Fibroblast of mammary gland (primary cell): Measurements from ENCODE around the gene LRPPRC.

Experiments
- DNase-seq: peaks from one replicate; pipeline ENCODE4 v3.0.0-alpha.2; 2010; ENCODE audit warnings: low read depth
- H3K4me3 ChIP-seq: 2 replicates; pipeline ENCODE4 v1.5.1; 2011; ENCODE audit warnings: low read depth, mild to moderate bottlenecking, low read length, moderate library complexity; ENCODE audit not compliant: control insufficient read depth
- TF ChIP-seq, protein P1 (sequence below): conservative IDR thresholded peaks from 2 replicates; pipeline ENCODE4 v1.5.1; 2011; ENCODE audit warnings: low read depth, low read length, inconsistent platforms; ENCODE audit not compliant: control insufficient read depth, insufficient read depth

The LRPPRC gene

DNA sequence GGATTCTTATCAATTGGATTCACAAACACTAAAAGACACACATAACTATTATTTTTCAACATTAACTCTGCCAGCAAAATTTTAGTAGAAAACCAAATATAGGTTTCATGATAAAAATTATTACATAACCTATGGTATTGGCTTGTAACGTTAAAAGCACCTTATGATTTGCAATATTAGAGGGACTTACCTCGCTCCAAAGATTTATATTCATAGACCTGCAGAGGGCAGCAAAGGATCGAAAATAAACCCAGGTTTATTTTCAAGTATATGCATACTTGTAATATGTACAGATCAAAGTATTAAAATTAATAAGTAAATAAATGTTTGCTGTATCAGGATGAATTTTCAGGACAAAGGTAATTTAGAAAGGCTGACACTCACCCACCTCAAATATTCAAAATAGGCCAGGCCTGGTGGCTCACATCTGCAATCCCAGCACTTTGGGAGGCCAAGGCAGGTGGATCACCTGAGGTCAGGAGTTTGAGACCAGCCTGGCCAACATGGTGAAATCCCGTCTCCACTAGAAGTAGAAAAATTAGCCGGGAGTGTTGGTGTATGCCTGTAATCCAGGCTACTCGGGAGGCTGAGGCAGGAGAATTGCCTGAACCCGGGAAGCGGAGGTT lies 45.3 kb downstream of the LRPPRC start:
- TF ChIP-seq, protein P1, sequence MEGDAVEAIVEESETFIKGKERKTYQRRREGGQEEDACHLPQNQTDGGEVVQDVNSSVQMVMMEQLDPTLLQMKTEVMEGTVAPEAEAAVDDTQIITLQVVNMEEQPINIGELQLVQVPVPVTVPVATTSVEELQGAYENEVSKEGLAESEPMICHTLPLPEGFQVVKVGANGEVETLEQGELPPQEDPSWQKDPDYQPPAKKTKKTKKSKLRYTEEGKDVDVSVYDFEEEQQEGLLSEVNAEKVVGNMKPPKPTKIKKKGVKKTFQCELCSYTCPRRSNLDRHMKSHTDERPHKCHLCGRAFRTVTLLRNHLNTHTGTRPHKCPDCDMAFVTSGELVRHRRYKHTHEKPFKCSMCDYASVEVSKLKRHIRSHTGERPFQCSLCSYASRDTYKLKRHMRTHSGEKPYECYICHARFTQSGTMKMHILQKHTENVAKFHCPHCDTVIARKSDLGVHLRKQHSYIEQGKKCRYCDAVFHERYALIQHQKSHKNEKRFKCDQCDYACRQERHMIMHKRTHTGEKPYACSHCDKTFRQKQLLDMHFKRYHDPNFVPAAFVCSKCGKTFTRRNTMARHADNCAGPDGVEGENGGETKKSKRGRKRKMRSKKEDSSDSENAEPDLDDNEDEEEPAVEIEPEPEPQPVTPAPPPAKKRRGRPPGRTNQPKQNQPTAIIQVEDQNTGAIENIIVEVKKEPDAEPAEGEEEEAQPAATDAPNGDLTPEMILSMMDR: peak; percentile 33
- DNase-seq: peak; percentile 44
- H3K4me3 ChIP-seq: no peak overlapping the region

DNA sequence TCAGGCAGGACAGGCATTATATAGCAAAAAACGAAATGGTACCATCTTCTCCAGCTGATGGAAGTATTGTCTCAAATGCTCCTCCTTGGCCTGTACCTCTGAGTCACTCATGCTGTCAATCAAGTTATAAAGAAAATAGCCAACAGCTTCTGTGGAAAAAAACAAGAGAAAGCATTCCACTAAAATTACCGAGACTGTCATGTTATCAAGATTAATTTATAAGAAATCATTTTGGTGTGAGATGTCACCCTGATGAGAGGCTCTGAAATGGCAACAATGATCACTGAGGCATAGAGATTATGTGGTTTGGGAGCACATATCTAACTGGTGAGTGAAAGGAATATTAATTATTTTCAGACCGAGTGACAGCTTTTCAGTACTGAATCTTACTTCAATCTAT lies 47.4 kb downstream of the LRPPRC start:
- TF ChIP-seq, protein P1: no peak
- no peak for DNase-seq
- no peak overlapping the region for H3K4me3 ChIP-seq

DNA sequence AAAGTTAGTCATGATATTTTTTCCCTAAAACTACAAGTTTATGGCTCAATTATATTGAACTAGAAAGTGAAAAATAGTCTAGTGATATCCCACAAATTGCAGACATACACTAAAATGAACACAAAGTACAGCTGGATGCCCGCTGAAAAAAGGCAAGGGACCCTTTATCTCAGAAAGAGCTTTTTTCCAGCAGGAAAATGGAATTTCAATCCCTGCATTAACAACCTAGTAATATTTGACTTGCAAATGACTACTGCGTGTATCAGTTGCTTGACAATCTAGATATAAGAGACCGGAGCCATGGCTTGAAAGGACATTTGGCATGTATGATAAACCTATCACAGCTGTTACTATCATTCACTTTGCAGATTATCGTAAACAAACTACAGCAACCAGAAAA lies 49.1 kb downstream of the LRPPRC start:
- no peak for DNase-seq
- TF ChIP-seq, protein P1: no peak
- no peak overlapping the region for H3K4me3 ChIP-seq

DNA sequence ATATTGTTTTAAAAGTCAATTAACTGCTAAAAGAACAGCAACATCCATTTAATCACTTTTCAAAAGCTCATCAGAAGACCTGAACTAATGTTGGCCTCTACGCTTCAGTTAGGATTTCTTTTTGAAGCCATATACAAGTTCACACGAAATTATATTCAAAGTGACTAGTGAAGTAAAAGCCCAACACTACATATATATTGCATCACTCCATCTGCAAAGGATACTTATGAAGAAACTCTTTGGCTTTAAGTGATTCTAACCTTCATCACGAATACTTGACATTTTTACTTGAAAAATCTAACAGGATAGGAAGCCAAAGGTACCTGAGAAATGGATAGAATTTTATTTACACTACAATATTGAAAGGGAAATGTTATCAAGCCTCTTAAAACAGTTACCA lies 50.4 kb downstream of the LRPPRC start:
- TF ChIP-seq, protein P1: no peak
- no peak for DNase-seq
- no peak overlapping the region for H3K4me3 ChIP-seq

DNA sequence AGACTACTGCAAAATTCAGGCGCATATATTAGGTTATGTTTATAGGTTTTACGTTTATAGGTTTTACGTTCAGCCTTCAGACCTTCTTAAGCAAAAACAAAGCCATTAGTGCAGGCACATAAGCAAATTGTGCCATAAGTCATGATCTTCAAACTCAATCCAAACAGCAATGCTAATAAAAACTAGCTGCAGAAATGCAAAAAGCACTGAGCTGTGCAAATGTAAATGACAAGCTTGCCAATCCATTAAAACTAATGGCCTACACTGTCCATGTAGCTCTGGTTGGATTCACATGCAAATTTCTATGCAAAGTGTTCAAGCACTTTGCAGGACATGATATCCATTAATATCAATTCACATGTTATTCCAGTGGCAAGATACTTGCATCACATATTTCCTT lies 50.9 kb downstream of the LRPPRC start:
- no peak overlapping the region for H3K4me3 ChIP-seq
- TF ChIP-seq, protein P1: no peak
- DNase-seq: no peak

DNA sequence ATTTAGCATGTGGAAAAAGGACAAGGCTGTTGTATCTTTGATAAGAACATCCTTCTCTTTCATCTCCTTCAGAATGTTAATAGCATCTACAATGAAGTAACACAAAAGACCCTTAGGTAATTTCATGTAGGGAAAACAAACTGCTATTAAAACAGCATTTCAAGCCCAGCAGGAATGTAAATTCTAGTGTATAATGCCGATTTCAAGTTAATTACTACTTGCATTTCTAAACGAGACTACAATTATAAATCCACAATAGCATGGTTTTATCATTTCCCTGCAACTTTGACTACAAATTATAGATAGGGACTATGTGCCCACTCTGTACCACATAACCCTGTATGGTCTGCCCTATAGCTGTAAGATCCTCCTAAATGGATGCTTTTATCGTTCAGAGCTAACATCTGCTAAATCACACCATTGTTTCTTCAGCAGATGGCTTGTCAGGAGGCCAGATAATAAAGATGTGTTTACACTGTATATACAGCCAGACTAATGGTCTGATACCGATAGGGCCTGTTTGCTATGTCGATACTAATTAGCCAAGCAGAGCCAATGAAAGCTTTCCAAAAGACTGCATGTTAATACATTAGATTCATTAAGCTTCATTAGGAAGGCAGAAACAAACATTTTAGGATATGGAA lies 51.9 kb downstream of the LRPPRC start:
- DNase-seq: no peak
- TF ChIP-seq, protein P1: no peak
- H3K4me3 ChIP-seq: no peak overlapping the region
